Gastroesophageal sphincter (tissue), 3 donors: ENCODE data around the gene ITPR2.

Experiments
- POLR2AphosphoS5 ChIP-seq: sonication (generic); formaldehyde crosslinking; IDR thresholded peaks from one replicate; pipeline ENCODE4 v1.6.1; 2017; ENCODE audit warnings: antibody characterized with exemption
- TF ChIP-seq, protein P1 (sequence below), 4 experiments: fragments of 200-600 bp in 2 of 4; fragments of 450-650 bp in 2 of 4; sonication (generic) in 1 of 4; IDR thresholded peaks; one replicate each; pipeline ENCODE4 v1.5.1; 2017 to 2019; ENCODE audit warnings: antibody characterized with exemption in 4 of 4, mild to moderate bottlenecking in 2 of 4, moderate library complexity in 2 of 4

DNA sequence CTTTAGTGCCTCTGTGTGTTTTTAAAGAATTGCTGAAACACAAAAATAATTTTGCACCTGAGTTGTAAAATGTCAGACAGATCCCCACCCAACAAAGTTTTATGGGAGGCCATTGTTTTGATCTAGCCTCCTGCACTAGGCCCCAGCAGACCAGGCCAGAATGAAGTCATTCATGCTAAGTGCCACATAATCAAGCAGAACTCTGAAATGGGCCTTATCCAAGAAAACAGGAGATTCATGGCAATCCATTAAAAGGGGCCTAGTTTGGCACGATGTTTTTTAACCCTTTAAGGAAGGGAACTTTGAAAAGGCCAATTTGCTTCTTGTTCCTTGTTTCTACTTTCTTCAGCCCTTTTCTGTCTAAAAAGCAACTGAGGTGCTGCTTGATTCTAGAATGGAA is 260.9 kb downstream of the ITPR2 start:
- TF ChIP-seq POLR2AphosphoS5, result no peak
- TF ChIP-seq, protein P1, sequence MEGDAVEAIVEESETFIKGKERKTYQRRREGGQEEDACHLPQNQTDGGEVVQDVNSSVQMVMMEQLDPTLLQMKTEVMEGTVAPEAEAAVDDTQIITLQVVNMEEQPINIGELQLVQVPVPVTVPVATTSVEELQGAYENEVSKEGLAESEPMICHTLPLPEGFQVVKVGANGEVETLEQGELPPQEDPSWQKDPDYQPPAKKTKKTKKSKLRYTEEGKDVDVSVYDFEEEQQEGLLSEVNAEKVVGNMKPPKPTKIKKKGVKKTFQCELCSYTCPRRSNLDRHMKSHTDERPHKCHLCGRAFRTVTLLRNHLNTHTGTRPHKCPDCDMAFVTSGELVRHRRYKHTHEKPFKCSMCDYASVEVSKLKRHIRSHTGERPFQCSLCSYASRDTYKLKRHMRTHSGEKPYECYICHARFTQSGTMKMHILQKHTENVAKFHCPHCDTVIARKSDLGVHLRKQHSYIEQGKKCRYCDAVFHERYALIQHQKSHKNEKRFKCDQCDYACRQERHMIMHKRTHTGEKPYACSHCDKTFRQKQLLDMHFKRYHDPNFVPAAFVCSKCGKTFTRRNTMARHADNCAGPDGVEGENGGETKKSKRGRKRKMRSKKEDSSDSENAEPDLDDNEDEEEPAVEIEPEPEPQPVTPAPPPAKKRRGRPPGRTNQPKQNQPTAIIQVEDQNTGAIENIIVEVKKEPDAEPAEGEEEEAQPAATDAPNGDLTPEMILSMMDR (IDR thresholded peaks at IDR 0.05), result no peak
